GM12878 (cell line): Measurements from ENCODE around the gene SPINK6. TPM values are rescaled to one million over a fixed set of nuclear protein-coding genes. Genes with fewer than 3 reads are reported as not detected.

Experiments
- ATAC-seq: fragments of 200-7000 bp; cut with Tn5 transposase; 3 replicates; pipeline ENCODE4 v1.9.1; 2020; ENCODE audit warnings: mild to moderate bottlenecking, moderate library complexity
- BruUV-seq: library from RNA; stranded (reverse); fragments of 400-500 nt; replicated peaks from 2 replicates; lab custom pipeline; 2021; lab: Mats Ljungman, UMichigan
- CTCF ChIA-PET: fragments of 300-600 bp; sonication (Branson Sonifier 250); formaldehyde crosslinking; extraction: SDS; loops from one replicate; lab custom pipeline; 2021; ENCODE audit warnings: inconsistent platforms; lab: Yijun Ruan, JAX
- POLR2A ChIA-PET: fragments of 350-600 bp; formaldehyde crosslinking; extraction: SDS; loops from one replicate; lab custom pipeline; 2021; ENCODE audit warnings: inconsistent platforms; lab: Charles Lee
- RAD21 ChIA-PET: fragments of 300-600 bp; sonication (Branson Sonifier 250); formaldehyde crosslinking; loops from one replicate; lab custom pipeline; 2023; ENCODE audit warnings: antibody characterized with exemption; ENCODE audit not compliant: unreplicated experiment; lab: Charles Lee
- SMC1A ChIA-PET: fragments of 300-600 bp; sonication (Branson Sonifier 250); formaldehyde crosslinking; loops from one replicate; lab custom pipeline; 2023; ENCODE audit not compliant: unreplicated experiment, uncharacterized antibody; lab: Charles Lee
- DNase-seq: peaks from one replicate; pipeline ENCODE4 v3.0.0-alpha.2; 2011; ENCODE audit warnings: low read depth, low spot score
- FAIRE-seq: peaks from 3 replicates; lab custom pipeline; 2011; peaks lifted over from hg19 to GRCh38; lab: Jason Lieb, UNC
- H2AFZ ChIP-seq: 2 replicates; pipeline ENCODE4 v1.6.0; 2011; ENCODE audit warnings: low read depth, low read length, control low read depth; ENCODE audit not compliant: control insufficient read depth
- H3K27ac ChIP-seq: 2 replicates; pipeline ENCODE4 v1.5.1; 2011; ENCODE audit warnings: control low read depth; ENCODE audit not compliant: control insufficient read depth, insufficient read depth
- H3K27me3 ChIP-seq, 2 experiments: replicated peaks in 1 of 2; 2 replicates each; pipeline versions ENCODE4 v1.6.0 to v1.6.1; 2011; ENCODE audit warnings: low read length in 1 of 2; ENCODE audit not compliant: control insufficient read depth in 2 of 2, insufficient read depth in 2 of 2
- H3K36me3 ChIP-seq, 2 experiments: 2 replicates each; pipeline ENCODE4 v1.5.1; 2011; ENCODE audit warnings: low read length in 1 of 2; ENCODE audit not compliant: control insufficient read depth in 2 of 2, insufficient read depth in 2 of 2
- H3K4me1 ChIP-seq: 2 replicates; pipeline ENCODE4 v1.6.1; 2011; ENCODE audit warnings: mild to moderate bottlenecking, low read length, moderate library complexity, mixed read lengths; ENCODE audit not compliant: control insufficient read depth, insufficient read depth
- H3K4me2 ChIP-seq: 2 replicates; pipeline ENCODE4 v1.6.0; 2011; ENCODE audit warnings: control low read depth; ENCODE audit not compliant: control insufficient read depth, insufficient read depth
- H3K4me3 ChIP-seq: fragments of 200-600 bp; sonication (generic); 2 replicates; pipeline ENCODE4 v1.5.1; 2016
- H3K79me2 ChIP-seq: 2 replicates; pipeline ENCODE4 v1.6.0; 2011; ENCODE audit warnings: low read length; ENCODE audit not compliant: control insufficient read depth, insufficient read depth
- H3K9ac ChIP-seq: 2 replicates; pipeline ENCODE4 v1.8.0; 2011; ENCODE audit warnings: low read length, control low read depth, mixed read lengths; ENCODE audit not compliant: control insufficient read depth, insufficient read depth
- H3K9me3 ChIP-seq: replicated peaks from 3 replicates; pipeline ENCODE4 v1.5.1; 2011; ENCODE audit warnings: mild to moderate bottlenecking, low read length; ENCODE audit not compliant: control insufficient read depth, insufficient read depth
- H4K20me1 ChIP-seq: 2 replicates; pipeline ENCODE4 v1.6.0; 2011; ENCODE audit not compliant: control insufficient read depth, insufficient read depth
- CBX5 ChIP-seq: sonication (generic); IDR thresholded peaks from 2 replicates; pipeline ENCODE4 v1.6.1; 2016; ENCODE audit warnings: low read depth, moderate library complexity, mild to moderate bottlenecking, inconsistent platforms
- CREM ChIP-seq: IDR thresholded peaks from 2 replicates; pipeline ENCODE4 v1.6.1; 2014; ENCODE audit warnings: antibody characterized with exemption, low read depth
- GABPA ChIP-seq: IDR thresholded peaks from 2 replicates; pipeline ENCODE4 v1.6.1; 2014; ENCODE audit warnings: antibody characterized with exemption, low read depth, mild to moderate bottlenecking, inconsistent platforms
- HDGF ChIP-seq: fragments of 450-650 bp; IDR thresholded peaks from 2 replicates; pipeline ENCODE4 v1.6.1; 2016; ENCODE audit warnings: antibody characterized with exemption
- JUND ChIP-seq: IDR thresholded peaks from 2 replicates; pipeline ENCODE4 v1.6.1; 2012; ENCODE audit warnings: low read depth, mild to moderate bottlenecking, low read length, improper control_type of control experiment, moderate library complexity
- MEF2A ChIP-seq: IDR thresholded peaks from 2 replicates; pipeline ENCODE4 v1.6.1; 2011; ENCODE audit warnings: low read depth, mild to moderate bottlenecking, low read length, moderate library complexity; ENCODE audit not compliant: insufficient read depth
- NBN ChIP-seq: fragments of 450-650 bp; IDR thresholded peaks from 2 replicates; pipeline ENCODE4 v1.6.1; 2016
- NR2F1 ChIP-seq: fragments of 450-650 bp; conservative IDR thresholded peaks from 2 replicates; pipeline ENCODE4 v1.6.1; 2017; ENCODE audit warnings: mild to moderate bottlenecking
- PBX3 ChIP-seq: IDR thresholded peaks from 2 replicates; pipeline ENCODE4 v1.6.1; 2011; ENCODE audit warnings: mild to moderate bottlenecking, low read depth, low read length, moderate library complexity; ENCODE audit not compliant: insufficient replicate concordance
- SIX5 ChIP-seq: IDR thresholded peaks from 2 replicates; pipeline ENCODE4 v1.6.1; 2011; ENCODE audit warnings: mild to moderate bottlenecking, low read depth, low read length, moderate library complexity; ENCODE audit not compliant: severe bottlenecking
- SMAD5 ChIP-seq: IDR thresholded peaks from 2 replicates; pipeline ENCODE4 v1.6.1; 2016; ENCODE audit warnings: antibody characterized with exemption, low read depth
- SMC3 ChIP-seq: IDR thresholded peaks from 2 replicates; pipeline ENCODE4 v1.6.1; 2011; ENCODE audit warnings: low read length, improper control_type of control experiment, borderline replicate concordance
- ZBTB40 ChIP-seq: fragments of 450-650 bp; IDR thresholded peaks from 2 replicates; pipeline ENCODE4 v1.6.1; 2016; ENCODE audit warnings: mild to moderate bottlenecking, moderate library complexity, borderline replicate concordance
- WGBS: methylation state at CpG from one replicate; pipeline ENCODE4 v1.1.6; 2016; ENCODE audit warnings: low lambda C conversion rate; ENCODE audit not compliant: insufficient replicate concordance, insufficient coverage; ENCODE audit errors: missing lambda C conversion rate; 5-methylcytosine and 5-hydroxymethylcytosine counted together
- in situ Hi-C: fragments of 300-500 bp; cut with MboI; formaldehyde crosslinking; loops from 9 replicates; pipeline ENCODE4 v1.14.3; 2018; ENCODE audit warnings: mixed read lengths
- intact Hi-C: fragments of 100-400 bp; cut with micrococcal nuclease; formaldehyde crosslinking; loops from one replicate; pipeline ENCODE4 v1.14.2; 2022; ENCODE audit not compliant: unreplicated experiment
- polyA plus RNA-seq, 11 experiments: library from polyadenylated mRNA; depleted of rRNA in 4 of 11; unstranded in 6 of 11; stranded (reverse) in 5 of 11; fragments of >200 nt; fragmentation: Nextera tagmentation in 4 of 11; fragmentation: Illumina TruSeq in 1 of 11; extraction: Ambion mirVana in 4 of 11; extraction: Trizol in 1 of 11; gene quantifications; 1 replicate in 1 of 11; 2 replicates in 10 of 11; pipeline versions ENCODE4 v1.2.1 to v1.2.3, GENCODE V29; 2011 to 2016; ENCODE audit warnings: inconsistent platforms in 2 of 11, missing spikeins in 2 of 11, low read depth in 1 of 11
- total RNA-seq, 4 experiments: library from RNA; depleted of rRNA in 3 of 4; stranded (reverse); fragments of >200 nt in 3 of 4; fragmentation: Illumina TruSeq in 1 of 4; extraction: Trizol in 1 of 4; gene quantifications; 2 replicates each; pipeline versions ENCODE4 v1.2.1 to v1.2.3, GENCODE V29; 2013 to 2021

The SPINK6 gene
- total and polyA plus RNA-seq, 10 of the 15 experiments (the other 5 are each of a cell fraction or from before 2014, with no cell fraction given), result not detected

- Histone ChIP-seq H3K9me3 (no peaks in the 10 kb centered on the region), H3K27ac (no peak overlapping the region), H3K4me3 (no peak overlapping the region), H3K36me3 (no peaks in the 10 kb centered on the region), H4K20me1 (no peaks in the 10 kb centered on the region), H3K79me2 (no peaks in the 10 kb centered on the region), H3K9ac (no peak overlapping the region), H2AFZ (no peak overlapping the region), H3K4me2 (no peak overlapping the region), H3K4me1 (no peaks in the 10 kb centered on the region), H3K27me3 (no peaks in the 10 kb centered on the region)
- no peak for TF ChIP-seq ZBTB40
- no peak for TF ChIP-seq GABPA
- TF ChIP-seq SIX5, result no peak
- TF ChIP-seq NBN, result no peak
- TF ChIP-seq HDGF, result no peak
- TF ChIP-seq MEF2A, result no peak
- TF ChIP-seq PBX3, result no peak
- TF ChIP-seq SMAD5, result no peak
- TF ChIP-seq CBX5, result no peak
- TF ChIP-seq JUND, result no peak
- no peak for TF ChIP-seq SMC3
- TF ChIP-seq CREM, result no peak
- TF ChIP-seq NR2F1, result no peak
- WGBS, result 48% methylated on average over 7 of the region's 7 CpGs
- ChIA-PET POLR2A (no interaction called here), CTCF (no interaction called here), RAD21 (no interaction called here), SMC1A (interaction anchor here (1.3 kb wide), 1 partner anchor 12 kb away, joined by 3 read pairs; no protein-coding TSS in a partner anchor)
- no TSS peak for BruUV-seq
- intact Hi-C loops, result no loop called here
- DNase-seq, result no peak
- FAIRE-seq, result no peak
- in situ Hi-C loops, result no loop called here
- ATAC-seq, result no peak
Observed at GRCh38 chr5:148230240-148230639, 27.4 kb downstream of the SPINK6 start.
